Gastroesophageal sphincter (tissue), 3 donors: ENCODE measurements around the gene ARHGEF5.
"Not testable (repeated sequence)": the region's sequence is repeated elsewhere in the genome, so short reads cannot be mapped to it uniquely, and the experiment has no call there.

Experiments used
- EP300 ChIP-seq: sonication (generic); formaldehyde crosslinking; IDR thresholded peaks from one replicate; pipeline ENCODE4 v1.6.1; 2017; ENCODE audit warnings: antibody characterized with exemption, mild to moderate bottlenecking
- POLR2A ChIP-seq, 2 donors: fragments of 450-650 bp; IDR thresholded peaks; one replicate each; pipeline ENCODE4 v1.6.1; 2017; ENCODE audit warnings: antibody characterized with exemption in 2 of 2, mild to moderate bottlenecking in 2 of 2, moderate library complexity in 1 of 2
- TF ChIP-seq, protein P1 (sequence below), 4 experiments: fragments of 200-600 bp in 2 of 4; fragments of 450-650 bp in 2 of 4; sonication (generic) in 1 of 4; IDR thresholded peaks; one replicate each; pipeline ENCODE4 v1.5.1; 2017 to 2019; ENCODE audit warnings: antibody characterized with exemption in 4 of 4, mild to moderate bottlenecking in 2 of 4, moderate library complexity in 2 of 4

GRCh38 chr7:144325868-144326267 is 29.3 kb upstream of the ARHGEF5 start:
- not testable (repeated sequence) for TF ChIP-seq POLR2A (IDR thresholded peaks at IDR 0.05); EP300
- TF ChIP-seq, protein P1, sequence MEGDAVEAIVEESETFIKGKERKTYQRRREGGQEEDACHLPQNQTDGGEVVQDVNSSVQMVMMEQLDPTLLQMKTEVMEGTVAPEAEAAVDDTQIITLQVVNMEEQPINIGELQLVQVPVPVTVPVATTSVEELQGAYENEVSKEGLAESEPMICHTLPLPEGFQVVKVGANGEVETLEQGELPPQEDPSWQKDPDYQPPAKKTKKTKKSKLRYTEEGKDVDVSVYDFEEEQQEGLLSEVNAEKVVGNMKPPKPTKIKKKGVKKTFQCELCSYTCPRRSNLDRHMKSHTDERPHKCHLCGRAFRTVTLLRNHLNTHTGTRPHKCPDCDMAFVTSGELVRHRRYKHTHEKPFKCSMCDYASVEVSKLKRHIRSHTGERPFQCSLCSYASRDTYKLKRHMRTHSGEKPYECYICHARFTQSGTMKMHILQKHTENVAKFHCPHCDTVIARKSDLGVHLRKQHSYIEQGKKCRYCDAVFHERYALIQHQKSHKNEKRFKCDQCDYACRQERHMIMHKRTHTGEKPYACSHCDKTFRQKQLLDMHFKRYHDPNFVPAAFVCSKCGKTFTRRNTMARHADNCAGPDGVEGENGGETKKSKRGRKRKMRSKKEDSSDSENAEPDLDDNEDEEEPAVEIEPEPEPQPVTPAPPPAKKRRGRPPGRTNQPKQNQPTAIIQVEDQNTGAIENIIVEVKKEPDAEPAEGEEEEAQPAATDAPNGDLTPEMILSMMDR (IDR thresholded peaks at IDR 0.05), result not testable (repeated sequence)
